Eye (tissue), 1 donor: ENCODE measurements around the gene ATOH8.

ENCODE experiments used
- DNase-seq: peaks from one replicate; pipeline ENCODE4 v3.0.0-alpha.2; 2015

Gene ATOH8

DNA sequence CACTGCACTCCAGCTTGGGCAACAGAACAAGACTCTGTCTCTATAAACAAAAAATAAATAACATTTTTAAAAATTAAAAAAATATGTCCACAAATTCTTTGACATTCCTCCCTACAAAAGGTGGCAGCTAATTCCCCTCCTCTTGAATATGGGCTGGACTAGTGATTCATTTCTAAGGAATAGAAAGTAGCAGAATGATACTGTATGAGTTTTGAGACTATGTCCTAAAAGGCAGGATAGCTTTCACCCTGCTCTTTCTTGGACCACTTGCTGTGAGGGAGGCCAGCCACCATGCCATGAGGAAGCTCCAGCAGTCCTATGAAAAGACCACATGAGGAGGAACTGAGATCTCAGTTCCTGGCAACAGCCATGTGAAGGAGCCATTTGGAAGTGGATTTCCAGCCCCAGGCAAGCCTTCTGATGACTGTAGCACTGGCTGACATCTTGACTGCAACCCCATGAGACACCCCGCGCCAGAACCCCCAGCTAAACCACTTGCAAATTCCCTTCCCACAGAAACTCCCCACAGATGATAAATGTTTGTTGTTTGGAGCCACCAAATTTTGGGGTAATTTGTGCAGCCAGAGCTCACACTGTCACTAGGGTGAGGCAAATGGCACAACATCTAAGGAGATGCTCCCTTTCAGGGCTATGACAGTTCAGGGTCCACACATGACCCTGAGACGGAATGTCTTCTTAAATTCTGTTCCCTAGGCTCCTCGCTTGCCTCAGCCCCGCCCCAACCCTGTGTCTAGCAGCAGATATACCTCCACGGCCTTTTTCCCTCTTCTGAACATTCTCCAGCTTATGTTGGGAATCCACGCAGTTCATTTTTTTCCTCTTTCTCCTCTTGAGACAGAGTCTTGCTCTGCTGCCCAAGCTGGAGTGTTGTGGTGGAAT is 17.1 kb upstream of the ATOH8 start:
- no peak for DNase-seq

DNA sequence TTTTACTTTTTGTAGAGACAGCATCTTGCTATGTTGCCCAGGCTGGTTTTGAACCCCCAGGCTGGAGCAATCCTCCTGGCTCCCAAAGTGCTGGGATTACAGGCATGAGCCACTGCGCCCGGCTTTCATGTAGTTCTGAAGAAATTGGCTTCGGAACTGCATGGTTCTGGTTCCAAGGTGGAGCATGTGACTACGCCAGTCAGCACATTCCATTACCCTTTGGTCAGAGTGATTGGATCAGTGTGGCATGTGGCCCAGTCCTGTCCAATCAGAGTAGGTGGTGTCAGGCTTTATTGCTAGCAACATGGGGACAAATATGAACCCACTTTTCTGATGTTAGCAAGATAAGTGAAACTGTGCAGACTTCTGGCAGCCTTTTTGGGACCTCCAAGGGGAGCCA is 16.3 kb upstream of the ATOH8 start:
- no peak for DNase-seq

DNA sequence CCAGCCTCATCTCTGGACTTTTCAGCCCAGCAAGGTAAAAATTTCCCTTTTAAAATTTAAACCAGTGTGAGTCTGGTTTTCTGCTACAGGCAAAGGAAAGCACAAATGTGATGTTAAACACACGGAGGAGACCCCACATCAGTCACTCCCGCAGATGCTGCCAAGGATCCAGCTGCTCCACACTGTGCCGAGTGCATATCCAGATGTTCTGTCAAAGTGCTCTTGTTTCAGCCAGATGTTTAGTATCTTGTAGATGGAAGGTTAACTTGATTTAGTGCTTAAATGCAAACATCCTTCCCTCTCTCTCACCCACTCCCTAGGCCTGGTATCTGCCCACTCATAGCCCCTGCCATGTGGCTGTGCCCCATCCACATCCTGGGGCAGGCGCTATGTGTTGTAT is 15.8 kb upstream of the ATOH8 start:
- DNase-seq = no peak

DNA sequence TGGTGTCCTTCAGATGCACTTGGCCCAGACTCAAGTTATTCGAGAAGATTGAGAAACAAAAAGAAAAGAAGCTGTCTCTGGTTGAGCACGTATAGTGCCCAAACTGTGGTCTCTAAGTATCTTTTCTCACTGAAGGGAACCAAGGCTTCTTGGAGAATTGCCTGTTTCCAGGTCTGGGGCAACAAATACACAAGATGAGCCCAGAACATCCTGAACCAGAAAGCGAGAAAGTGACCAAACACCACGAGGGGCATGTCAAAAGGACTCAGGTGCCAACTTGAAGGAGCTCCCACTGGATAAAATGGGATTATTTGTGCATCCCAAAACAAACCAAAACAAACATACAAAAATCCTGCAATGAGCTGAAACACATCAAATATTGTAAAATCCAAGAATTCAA is 13.6 kb upstream of the ATOH8 start:
- no peak for DNase-seq

- no peak for DNase-seq
Measured at GRCh38 chr2:85741211-85741832, 12.5 kb upstream of the ATOH8 start.

DNA sequence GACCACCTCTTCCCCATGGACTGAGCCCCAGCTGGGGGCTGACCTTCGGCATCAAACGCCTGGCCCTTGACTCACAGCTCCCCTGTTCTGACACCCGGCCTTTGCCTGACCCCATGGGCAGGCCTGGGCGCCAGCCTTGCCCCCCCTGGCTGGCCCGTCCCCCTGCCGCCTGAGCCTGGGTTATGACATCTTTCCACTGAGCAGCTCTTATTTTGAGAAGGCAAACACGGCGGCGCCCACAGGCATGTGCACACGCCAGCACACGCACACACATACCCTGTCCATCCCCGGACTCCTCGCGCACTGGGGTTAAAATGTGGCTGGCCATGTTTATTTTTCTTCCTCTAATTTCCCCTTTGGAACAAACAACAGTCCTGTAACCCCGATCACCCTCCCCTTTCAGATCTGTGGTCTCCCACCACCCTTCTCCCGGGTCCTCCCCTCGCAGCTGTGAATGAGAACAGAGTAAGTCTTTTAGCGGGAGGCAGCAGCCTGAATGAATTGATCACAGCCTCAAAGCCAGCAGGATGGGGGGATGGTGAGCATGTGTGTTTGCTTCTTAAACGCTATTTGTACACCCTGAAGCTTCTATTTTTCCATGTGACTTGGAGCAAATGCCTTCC is 11.8 kb upstream of the ATOH8 start:
- DNase-seq = peak; percentile 94

DNA sequence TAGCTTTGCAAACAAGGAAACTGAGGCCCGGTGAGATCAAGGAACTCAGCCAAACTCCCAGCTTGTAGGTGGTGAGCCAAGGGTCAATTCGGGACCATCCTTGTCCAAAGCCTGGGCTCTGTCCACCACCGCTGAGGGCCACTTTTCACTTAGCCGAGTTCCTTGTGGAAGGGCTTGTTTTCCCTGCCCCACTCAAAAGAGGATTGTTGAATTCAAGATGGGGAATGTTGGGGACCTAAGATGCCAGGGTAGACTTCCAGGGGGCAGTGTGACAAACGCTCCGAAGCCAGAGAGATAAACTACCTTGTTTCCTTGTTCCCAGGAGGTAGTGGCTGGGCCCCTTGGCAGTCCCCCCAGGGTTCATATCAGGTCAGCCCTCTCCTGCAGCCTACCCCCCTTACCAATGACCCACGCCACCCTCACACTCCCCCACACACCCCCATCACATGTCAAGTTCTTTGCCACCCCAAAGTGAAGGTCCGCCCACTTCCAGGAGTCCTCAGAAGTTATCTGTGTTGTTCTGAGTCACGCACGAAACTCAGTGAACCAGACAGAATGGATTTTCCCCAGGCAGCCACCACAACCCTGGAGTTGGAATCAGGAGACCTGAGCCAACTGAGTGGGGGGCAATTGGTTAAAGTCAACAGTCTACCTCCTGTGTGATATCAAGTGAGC is 10.3 kb upstream of the ATOH8 start:
- DNase-seq = no peak

- DNase-seq = no peak
Measured at GRCh38 chr2:85744055-85744454, 9.7 kb upstream of the ATOH8 start.

GRCh38 chr2:85744741-85745601 is 8.8 kb upstream of the ATOH8 start:
- DNase-seq = peak; percentile 81

GRCh38 chr2:85745619-85746018 is 8.2 kb upstream of the ATOH8 start:
- no peak for DNase-seq

DNA sequence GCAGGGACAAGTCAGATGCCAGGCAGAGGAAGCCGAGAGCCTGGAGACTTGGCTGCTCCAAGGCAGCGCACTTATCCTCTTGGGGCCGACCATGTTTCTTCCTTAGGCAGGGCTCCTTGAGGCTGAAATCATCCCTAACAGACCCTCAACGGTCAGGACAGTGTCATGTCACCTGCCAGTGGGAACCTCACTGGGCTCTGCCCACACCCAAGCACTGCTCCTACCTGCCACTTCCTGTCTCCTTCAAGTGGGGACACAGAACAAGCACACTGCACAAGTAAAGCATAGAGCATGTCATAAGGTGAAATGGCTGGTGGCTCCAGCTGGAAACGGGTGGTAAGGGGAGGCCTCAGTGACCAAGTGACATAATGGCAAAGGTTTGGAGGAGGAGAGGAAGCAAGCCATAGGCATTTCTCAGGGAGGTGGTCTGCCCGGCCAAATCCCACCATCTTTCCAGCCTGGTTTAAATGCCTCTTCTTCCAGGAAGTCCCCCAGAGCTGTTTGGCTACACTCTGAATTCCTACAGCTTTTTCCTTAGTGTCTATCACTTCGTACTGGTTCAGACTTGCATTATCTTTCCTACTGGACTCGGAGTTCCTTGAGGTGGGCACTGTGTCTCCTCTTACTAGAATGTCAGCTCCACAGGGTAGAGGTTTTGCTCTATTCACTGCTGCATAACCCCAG is 7.3 kb upstream of the ATOH8 start:
- peak; percentile 0 for DNase-seq

GRCh38 chr2:85747441-85747840 is 6.3 kb upstream of the ATOH8 start:
- no peak for DNase-seq

GRCh38 chr2:85748039-85748734 is 5.6 kb upstream of the ATOH8 start:
- DNase-seq = no peak

DNA sequence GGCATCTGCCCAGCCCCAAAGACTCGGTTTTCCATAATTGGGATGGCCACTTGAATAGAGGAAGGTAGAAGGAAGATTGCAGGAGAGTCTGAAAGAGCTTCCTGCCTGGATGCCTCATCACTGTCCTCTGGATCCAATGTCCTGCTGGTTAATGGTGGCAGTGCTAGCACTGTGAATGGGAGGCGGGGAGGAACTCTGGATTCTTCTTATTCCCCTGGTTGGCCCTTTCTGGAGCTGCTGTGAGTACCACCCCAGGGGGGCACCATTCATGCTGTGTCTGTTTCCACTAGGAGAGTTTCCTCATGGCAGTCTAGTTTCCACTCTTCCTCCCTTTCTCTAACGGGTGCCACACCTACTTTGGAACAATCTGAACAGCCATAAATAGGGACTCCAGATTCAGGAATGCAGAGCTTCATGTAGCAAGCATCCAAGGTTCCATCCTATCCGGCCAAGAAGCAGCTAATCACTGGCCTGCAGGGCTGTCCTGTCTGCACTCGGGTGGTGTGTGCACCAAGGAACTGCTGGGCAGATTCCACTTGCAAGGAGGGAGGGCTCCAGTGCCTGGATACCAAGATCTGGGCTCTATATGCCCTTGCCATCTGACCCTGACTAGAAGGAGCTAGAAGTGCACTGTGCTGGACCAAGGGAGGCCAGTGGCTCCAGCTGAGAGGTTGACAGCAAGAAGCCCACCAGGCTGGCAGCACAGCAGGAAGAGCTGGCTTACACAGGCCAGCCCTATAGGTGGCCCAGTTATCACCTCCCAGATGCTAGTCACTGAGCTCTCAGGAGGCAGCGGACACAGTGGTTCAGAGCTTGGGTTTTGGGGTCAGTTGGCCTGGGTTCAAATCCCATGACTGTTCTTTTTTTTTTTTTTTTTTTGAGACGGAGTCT is 4.6 kb upstream of the ATOH8 start:
- DNase-seq = no peak

GRCh38 chr2:85750587-85751575 is 2.9 kb upstream of the ATOH8 start:
- peak; percentile 83 for DNase-seq

GRCh38 chr2:85751627-85752026 is 2.2 kb upstream of the ATOH8 start:
- no peak for DNase-seq

DNA sequence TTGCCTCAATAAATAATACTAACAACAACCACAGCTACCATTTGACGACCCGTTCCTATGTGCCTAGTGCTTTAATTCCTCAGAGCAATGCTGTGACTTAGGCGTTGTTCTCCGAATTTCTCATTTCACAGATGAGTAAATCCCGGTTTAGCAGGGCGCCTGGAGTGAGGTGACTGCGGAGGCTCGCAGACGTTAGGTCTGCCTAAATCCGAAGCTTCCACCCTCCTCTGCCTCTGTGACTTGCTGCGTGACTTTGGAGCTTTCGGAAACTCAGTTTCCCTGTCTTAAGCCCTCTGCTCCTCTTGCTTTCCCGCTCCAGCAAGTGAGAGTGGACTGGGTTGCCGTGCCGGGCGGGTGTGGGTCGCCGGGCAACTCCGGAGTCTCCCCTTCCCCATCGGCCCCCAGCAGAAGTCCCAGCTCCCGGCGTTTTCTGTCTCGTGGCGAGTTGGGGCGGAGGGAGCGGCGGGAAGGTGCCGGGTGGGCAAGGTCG is 711 bp upstream of the ATOH8 start:
- DNase-seq = no peak

DNA sequence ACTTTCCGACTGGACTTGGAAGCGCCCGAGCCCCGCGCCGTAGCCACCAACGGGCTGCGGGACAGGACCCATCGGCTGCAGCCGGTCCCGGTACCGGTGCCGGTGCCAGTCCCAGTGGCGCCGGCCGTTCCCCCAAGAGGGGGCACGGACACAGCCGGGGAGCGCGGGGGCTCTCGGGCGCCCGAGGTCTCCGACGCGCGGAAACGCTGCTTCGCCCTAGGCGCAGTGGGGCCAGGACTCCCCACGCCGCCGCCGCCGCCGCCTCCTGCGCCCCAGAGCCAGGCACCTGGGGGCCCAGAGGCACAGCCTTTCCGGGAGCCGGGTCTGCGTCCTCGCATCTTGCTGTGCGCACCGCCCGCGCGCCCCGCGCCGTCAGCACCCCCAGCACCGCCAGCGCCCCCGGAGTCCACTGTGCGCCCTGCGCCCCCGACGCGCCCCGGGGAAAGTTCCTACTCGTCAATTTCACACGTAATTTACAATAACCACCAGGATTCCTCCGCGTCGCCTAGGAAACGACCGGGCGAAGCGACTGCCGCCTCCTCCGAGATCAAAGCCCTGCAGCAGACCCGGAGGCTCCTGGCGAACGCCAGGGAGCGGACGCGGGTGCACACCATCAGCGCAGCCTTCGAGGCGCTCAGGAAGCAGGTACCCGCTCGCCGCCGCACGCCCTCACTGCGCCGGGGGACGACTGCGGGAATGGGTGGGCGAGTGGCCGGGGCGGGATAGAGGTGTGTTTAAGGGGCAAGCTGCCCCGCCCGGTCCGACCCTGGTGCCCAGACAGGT is 713 bp downstream of the ATOH8 start:
- peak; percentile 90 for DNase-seq
